Endothelial cell of umbilical vein (primary cell): ENCODE data around the gene HSPA9. TPM values are rescaled to one million over a fixed set of nuclear protein-coding genes. Genes with fewer than 3 reads are reported as not detected.

Source experiments
- BruUV-seq: library from RNA; stranded (reverse); fragments of 400-500 nt; replicated peaks from 2 replicates; lab custom pipeline; 2021; lab: Mats Ljungman, UMichigan
- CTCF ChIA-PET: fragments of 300-600, 350-600 bp; sonication (Branson Sonifier 250); formaldehyde crosslinking; loops from one replicate; lab custom pipeline; 2021; ENCODE audit warnings: antibody characterized with exemption, inconsistent platforms; lab: Charles Lee
- POLR2A ChIA-PET: fragments of 300-600, 350-600 bp; sonication (Branson Sonifier 250); formaldehyde crosslinking; loops from one replicate; lab custom pipeline; 2021; ENCODE audit warnings: antibody characterized with exemption, inconsistent platforms; lab: Charles Lee
- DNase-seq: peaks from one replicate; pipeline ENCODE4 v3.0.0-alpha.2; 2011; ENCODE audit warnings: low read depth, low spot score
- FAIRE-seq: peaks from 2 replicates; lab custom pipeline; 2011; peaks lifted over from hg19 to GRCh38; lab: Jason Lieb, UNC
- H2AFZ ChIP-seq: 2 replicates; pipeline ENCODE4 v1.6.0; 2012; ENCODE audit warnings: low read depth, low read length, control low read depth, inconsistent platforms
- H3K27ac ChIP-seq: 2 replicates; pipeline ENCODE4 v1.5.1; 2011; ENCODE audit warnings: low read depth, mild to moderate bottlenecking, control low read depth, low read length, moderate library complexity; ENCODE audit not compliant: insufficient read depth
- H3K27me3 ChIP-seq, 2 experiments: 2 replicates each; pipeline versions ENCODE4 v1.6.0 to v1.6.1; 2011; ENCODE audit warnings: low read length in 2 of 2, mixed read lengths in 1 of 2; ENCODE audit not compliant: control insufficient read depth in 2 of 2, insufficient read depth in 2 of 2
- H3K36me3 ChIP-seq, 2 experiments: 2 replicates in 1 of 2; 3 replicates in 1 of 2; pipeline ENCODE4 v1.5.1; 2011; ENCODE audit warnings: low read length in 2 of 2, mild to moderate bottlenecking in 1 of 2, moderate library complexity in 1 of 2; ENCODE audit not compliant: control insufficient read depth in 2 of 2, insufficient read depth in 2 of 2; ENCODE audit errors: extremely low read depth in 1 of 2
- H3K4me1 ChIP-seq: 3 replicates; pipeline ENCODE4 v1.5.1; 2011; ENCODE audit warnings: mild to moderate bottlenecking, low read length; ENCODE audit not compliant: control insufficient read depth, insufficient read depth; ENCODE audit errors: extremely low read depth
- H3K4me2 ChIP-seq: 2 replicates; pipeline ENCODE4 v1.6.1; 2011; ENCODE audit warnings: low read length, control low read depth, mixed read lengths; ENCODE audit not compliant: insufficient read depth
- H3K4me3 ChIP-seq, 3 experiments: fragments of 200-600 bp in 1 of 3; sonication (generic), shearing (Covaris generic) in 1 of 3; replicated peaks in 1 of 3; 2 replicates each; pipeline ENCODE4 v1.5.1; 2011 to 2016; ENCODE audit warnings: control low read depth in 3 of 3, low read length in 3 of 3, mild to moderate bottlenecking in 2 of 3, inconsistent platforms in 1 of 3, low read depth in 1 of 3, moderate library complexity in 1 of 3; ENCODE audit not compliant: insufficient read depth in 1 of 3
- H3K79me2 ChIP-seq: 2 replicates; pipeline ENCODE4 v1.6.0; 2012; ENCODE audit warnings: low read length, inconsistent platforms; ENCODE audit not compliant: control insufficient read depth, insufficient read depth
- H3K9ac ChIP-seq: replicated peaks from 2 replicates; pipeline ENCODE3; 2011; ENCODE audit warnings: low read length, control low read depth; ENCODE audit not compliant: insufficient read depth; ENCODE audit errors: extremely low read depth
- H3K9me1 ChIP-seq: replicated peaks from 3 replicates; pipeline ENCODE4 v1.6.0; 2011; ENCODE audit warnings: mild to moderate bottlenecking, low read length; ENCODE audit not compliant: control insufficient read depth, insufficient read depth; ENCODE audit errors: extremely low read depth
- H3K9me3 ChIP-seq: replicated peaks from 2 replicates; pipeline ENCODE4 v1.5.1; 2012; ENCODE audit warnings: low read length, inconsistent platforms; ENCODE audit not compliant: control insufficient read depth, insufficient read depth
- H4K20me1 ChIP-seq: replicated peaks from 2 replicates; pipeline ENCODE3; 2011; ENCODE audit warnings: mild to moderate bottlenecking, low read length; ENCODE audit not compliant: control insufficient read depth, insufficient read depth; ENCODE audit errors: extremely low read depth
- CTCF ChIP-seq, 2 donors: IDR thresholded peaks; 1 replicate in 1 of 2; 2 replicates in 1 of 2; pipeline ENCODE4 v1.5.1; 2011; ENCODE audit warnings: low read length in 2 of 2, mild to moderate bottlenecking in 2 of 2, moderate library complexity in 2 of 2, control low read depth in 1 of 2, inconsistent platforms in 1 of 2, low read depth in 1 of 2; ENCODE audit not compliant: insufficient read depth in 1 of 2; ENCODE audit errors: extremely low read depth in 1 of 2
- EZH2 ChIP-seq: IDR thresholded peaks from 2 replicates; pipeline ENCODE4 v1.6.1; 2012; ENCODE audit warnings: borderline replicate concordance, low read depth, mild to moderate bottlenecking, moderate library complexity, low read length, inconsistent platforms; ENCODE audit not compliant: severe bottlenecking
- FOS ChIP-seq: IDR thresholded peaks from 2 replicates; pipeline ENCODE4 v1.6.1; 2011; ENCODE audit warnings: mild to moderate bottlenecking, low read length, moderate library complexity, borderline replicate concordance; ENCODE audit not compliant: insufficient read depth
- GATA2 ChIP-seq: IDR thresholded peaks from 2 replicates; pipeline ENCODE4 v1.7.0; 2011; ENCODE audit warnings: low read depth, mild to moderate bottlenecking, moderate library complexity, mixed read lengths, low read length; ENCODE audit not compliant: insufficient read length, insufficient read depth
- JUN ChIP-seq: IDR thresholded peaks from 2 replicates; pipeline ENCODE4 v1.6.1; 2011; ENCODE audit warnings: borderline replicate concordance, low read depth; ENCODE audit not compliant: insufficient read length, insufficient read depth
- MAX ChIP-seq: IDR thresholded peaks from 2 replicates; pipeline ENCODE4 v1.6.1; 2011; ENCODE audit not compliant: insufficient read depth, insufficient read length
- MYC ChIP-seq: IDR thresholded peaks from one replicate; pipeline ENCODE4 v1.6.1; 2011; ENCODE audit warnings: mild to moderate bottlenecking, low read depth, low read length
- POLR2A ChIP-seq: IDR thresholded peaks from 2 replicates; pipeline ENCODE4 v1.6.1; 2012; ENCODE audit warnings: low read depth, mild to moderate bottlenecking, control low read depth, low read length
- POLR2AphosphoS5 ChIP-seq: IDR thresholded peaks from 2 replicates; pipeline ENCODE4 v1.6.1; 2012; ENCODE audit warnings: low read depth, mild to moderate bottlenecking, control low read depth, low read length, moderate library complexity; ENCODE audit not compliant: insufficient read depth
- dilution Hi-C: fragments of 300-500 bp; cut with MboI; formaldehyde crosslinking; loops from one replicate; pipeline ENCODE4 v1.15.0; 2019; ENCODE audit warnings: low sequenced_read_pairs; ENCODE audit not compliant: extremely low pct_ligation_motif_present
- intact Hi-C: fragments of 100-400 bp; cut with micrococcal nuclease; formaldehyde crosslinking; loops from one replicate; pipeline ENCODE4 v1.10.0; 2022
- polyA plus RNA-seq, 4 experiments: library from polyadenylated mRNA; depleted of rRNA in 3 of 4; stranded (reverse) in 3 of 4; unstranded in 1 of 4; fragments of >200 nt; gene quantifications; 2 replicates each; pipeline versions ENCODE4 v1.2.1 to v1.2.3, GENCODE V29; 2011 to 2012; ENCODE audit warnings: missing spikeins in 1 of 4
- total RNA-seq: library from RNA; stranded (reverse); gene quantifications from 2 replicates; pipeline ENCODE4 v1.2.3, GENCODE V29; 2021

The HSPA9 gene
- total and polyA plus RNA-seq, 2 donors (not counting 3 experiments of a cell fraction or from before 2014, with no cell fraction given), result 99.6 to 192 TPM

GRCh38 chr5:138611678-138612218 is 36.5 kb upstream of the HSPA9 start:
- peak overlapping the region; percentile 60 for H2AFZ ChIP-seq
- no peaks in the 10 kb centered on the region for H3K9me1 ChIP-seq
- dilution Hi-C loops, result no loop called here
- H3K27me3 ChIP-seq, result peaks cover 6 to 10% of the 10 kb centered on the region in 2 experiments
- H3K4me1 ChIP-seq, result peaks cover 14% of the 10 kb centered on the region
- ChIA-PET POLR2A (interaction anchor here (0.9 kb wide), 1 partner anchor 36 kb away, joined by 5 read pairs; the partner anchor contains the start of gene HSPA9), CTCF (interaction anchor here (0.6 to 1.4 kb wide), 5 partner anchors 11 to 32 kb away, joined by 3 to 10 read pairs (median 3); no protein-coding TSS in a partner anchor)
- no peak for FAIRE-seq
- H3K36me3 ChIP-seq, result no peaks in the 10 kb centered on the region
- no peaks in the 10 kb centered on the region for H3K79me2 ChIP-seq
- intact Hi-C loops, result loop anchor here (2.0 kb wide), 1 partner anchor 33 kb away; no protein-coding TSS in a partner anchor
- H3K4me2 ChIP-seq, result peak overlapping the region; percentile 76
- H4K20me1 ChIP-seq, result no peaks in the 10 kb centered on the region
- no peaks in the 10 kb centered on the region for H3K9me3 ChIP-seq
- no TSS peak for BruUV-seq
- peak; percentile 44 for DNase-seq
- no peak overlapping the region for H3K27ac ChIP-seq
- H3K9ac ChIP-seq, result peak overlapping the region; percentile 5
- TF ChIP-seq CTCF (IDR thresholded peaks at IDR 0.05; ENCODE audit: extremely low read depth in 1 of 2, insufficient read depth in 1 of 2, low read depth in 1 of 2, low read length in 2 of 2), result no peak
- TF ChIP-seq MYC, result no peak
- no peak for TF ChIP-seq JUN
- no peak for TF ChIP-seq MAX
- TF ChIP-seq POLR2AphosphoS5, result no peak
- no peak for TF ChIP-seq GATA2
- no peak for TF ChIP-seq EZH2
- no peak for TF ChIP-seq POLR2A
- no peak for TF ChIP-seq FOS
- peak overlapping the region in 2 of 3 experiments; percentile 20 to 24 for H3K4me3 ChIP-seq
